Measurements from ENCODE around the gene EGLN2. TPM values are rescaled to one million over a fixed set of nuclear protein-coding genes. Genes with fewer than 3 reads are reported as not detected.
"Not testable (repeated sequence)": the region's sequence is repeated elsewhere in the genome, so short reads cannot be mapped to it uniquely, and the experiment has no call there.

The EGLN2 gene
- total and polyA plus RNA-seq, 9 of the 15 experiments (the other 6 are each of a cell fraction or from before 2014, with no cell fraction given) = 9.6 to 114 (median 71.0) TPM

DNA sequence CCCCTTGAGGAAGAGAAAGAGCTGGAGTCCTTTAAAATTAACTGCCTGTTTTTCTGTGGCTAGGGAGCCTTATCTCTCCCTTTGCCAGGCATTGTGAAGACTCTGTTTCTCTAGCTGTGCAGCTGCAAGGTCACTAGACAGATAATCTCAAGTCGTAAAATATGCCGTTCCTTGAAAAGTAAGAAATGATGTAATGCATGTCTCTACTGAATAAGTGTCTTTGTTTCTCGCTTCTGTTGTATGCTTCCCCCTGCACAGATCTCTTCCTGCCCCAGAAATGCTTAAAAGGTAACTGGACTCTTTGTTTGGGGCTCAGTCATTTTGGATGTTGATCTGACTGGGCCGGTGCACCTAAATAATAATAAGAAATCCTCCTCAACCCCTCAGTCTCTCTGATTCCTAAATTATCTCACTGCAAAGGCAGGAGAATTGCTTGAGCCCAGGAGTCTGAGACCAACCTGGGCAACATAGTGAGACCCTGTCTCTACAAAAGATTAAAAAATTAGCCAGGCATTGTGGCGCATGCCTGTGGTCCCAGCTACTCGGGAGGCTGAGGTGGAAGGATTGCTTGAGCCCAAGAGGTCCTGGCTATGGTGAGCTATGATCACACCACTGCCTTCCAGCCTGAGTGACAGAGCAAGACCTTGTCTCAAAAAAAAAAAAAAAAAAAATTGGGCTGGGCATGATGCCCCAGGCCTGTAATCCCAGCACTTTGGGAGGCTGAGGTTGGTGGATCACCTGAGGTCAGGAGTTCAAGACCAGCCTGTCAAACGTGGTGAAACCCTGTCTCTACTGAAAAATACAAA lies 34.9 kb downstream of the EGLN2 start (continued):
- peak; percentile 31; the same call in 1 of the 2 replicates for TF ChIP-seq TEAD4 (IDR thresholded peaks at IDR 0.05; ENCODE audit: low read length)
- not testable (repeated sequence) for TF ChIP-seq TEAD4 (CRISPR knock-in tag; IDR thresholded peaks at IDR 0.05; ENCODE audit: borderline replicate concordance); PBX2 (CRISPR knock-in tag; IDR thresholded peaks at IDR 0.05; ENCODE audit: low read depth); FOXM1 (CRISPR knock-in tag; IDR thresholded peaks at IDR 0.05; ENCODE audit: low read depth)
- TF ChIP-seq PBX2 (tag; conservative IDR thresholded peaks at IDR 0.05; ENCODE audit: low read depth) = peak; percentile 48; the same call in 1 of the 2 replicates
- TF ChIP-seq DPF2 (IDR thresholded peaks at IDR 0.05) = peak; percentile 64
- peak; percentile 47; the same call in 1 of the 2 replicates for TF ChIP-seq MTA2 (IDR thresholded peaks at IDR 0.05; ENCODE audit: low read depth)
- TF ChIP-seq FOXM1 (IDR thresholded peaks at IDR 0.05; ENCODE audit: low read depth) = 0 out of 2 replicates have a peak, but pooled peaks have one; percentile 37
- 0 out of 2 replicates have a peak, but pooled peaks have one; percentile 17 for TF ChIP-seq STAT5A (IDR thresholded peaks at IDR 0.05; ENCODE audit: borderline replicate concordance, low read length)
- TF ChIP-seq CBFA2T3 (IDR thresholded peaks at IDR 0.05) = peak; percentile 85
- 0 out of 4 replicates have a peak, but pooled peaks of 1 of the 2 experiments have one; percentile 21 for TF ChIP-seq KDM1A (IDR thresholded peaks at IDR 0.05)
- TF ChIP-seq CREM (IDR thresholded peaks at IDR 0.05; ENCODE audit: low read depth) = peak; percentile 32; the same call in 1 of the 2 replicates
- 0 out of 2 replicates have a peak, but pooled peaks have one; percentile 37 for TF ChIP-seq SMARCE1 (IDR thresholded peaks at IDR 0.05)
- TF ChIP-seq SMARCA4 (IDR thresholded peaks at IDR 0.05) = peak; percentile 52; the same call in 1 of the 2 replicates
- TF ChIP-seq ZNF384 (IDR thresholded peaks at IDR 0.05; ENCODE audit: low read depth, low read length) = peak; percentile 40; the same call in 1 of the 2 replicates
- peak; percentile 44 for TF ChIP-seq CEBPB (tag; IDR thresholded peaks at IDR 0.05)
- TF ChIP-seq ZNF589 (CRISPR knock-in tag; IDR thresholded peaks at IDR 0.05; ENCODE audit: low read depth) = 0 out of 2 replicates have a peak, but pooled peaks have one; percentile 36
- TF ChIP-seq TAF9B (IDR thresholded peaks at IDR 0.05; ENCODE audit: partially characterized antibody) = peak; percentile 65

Data from K562 (cell line).